GM12891 (cell line): ENCODE measurements around the gene EML2.

Experiments
- POLR2A ChIP-seq: IDR thresholded peaks from 2 replicates; pipeline ENCODE4 v1.6.1; 2011; ENCODE audit warnings: low read depth, low read length, control low read depth
- POLR2AphosphoS5 ChIP-seq: IDR thresholded peaks from 2 replicates; pipeline ENCODE4 v1.6.1; 2011; ENCODE audit warnings: low read depth, low read length, control low read depth
- POU2F2 ChIP-seq: IDR thresholded peaks from 2 replicates; pipeline ENCODE4 v1.6.1; 2011; ENCODE audit warnings: low read depth, mild to moderate bottlenecking, control low read depth, low read length, moderate library complexity

DNA sequence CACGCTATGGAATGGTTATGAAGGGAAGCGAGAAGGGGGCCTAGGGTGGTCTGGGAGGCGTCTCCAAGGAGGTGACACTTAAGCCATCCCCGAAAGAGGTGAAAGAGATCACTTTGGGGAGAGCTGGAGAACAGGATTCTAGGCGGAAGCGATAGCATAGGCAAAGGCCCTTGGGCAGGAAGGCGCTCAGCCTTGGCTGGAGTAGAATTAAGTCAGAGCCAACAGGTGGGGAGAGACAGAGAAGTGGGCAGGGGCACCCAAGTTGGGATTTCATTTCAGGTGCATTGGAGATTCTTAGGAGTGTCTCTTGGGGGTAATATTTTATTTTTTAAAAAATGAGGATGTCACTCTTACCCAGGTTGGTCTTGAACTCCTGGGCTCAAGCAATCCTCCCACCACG lies 42.9 kb upstream of the EML2 start:
- TF ChIP-seq POLR2A (no peak), POLR2AphosphoS5 (no peak), POU2F2 (no peak)
